ENCODE data around the gene SPEM2. TPM values are rescaled to one million over a fixed set of nuclear protein-coding genes. Genes with fewer than 3 reads are reported as not detected.
A peak's percentile ranks its signal among the peaks of the same experiment; 100 is the strongest.

SPEM2 gene
- total RNA-seq, 2 donors from 2014 or later: 5.3 TPM; not detected in 1

DNA sequence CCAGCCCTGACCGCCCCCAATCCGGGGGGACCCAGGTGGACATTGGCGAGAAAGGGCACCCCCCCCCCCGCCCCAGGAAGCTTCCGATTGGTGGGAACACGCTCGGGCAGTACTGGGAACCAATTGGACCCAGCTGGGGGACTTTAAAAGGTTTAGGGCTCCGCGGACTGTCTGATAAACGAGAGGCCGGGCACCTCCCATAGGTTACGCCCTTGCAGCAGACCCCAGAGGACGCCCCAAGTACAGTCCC is 21.8 kb upstream of the SPEM2 start:
- Histone ChIP-seq H3K27ac (peak overlapping the region; percentile 83 to 86), H3K4me1 (replicated peaks) (no peaks in the 10 kb centered on the region), H3K27me3 (replicated peaks; ENCODE audit: insufficient read depth) (no peaks in the 10 kb centered on the region), H3K4me3 (peak overlapping the region; percentile 70 to 80), H3K9me3 (no peaks in the 10 kb centered on the region), H3K36me3 (no peaks in the 10 kb centered on the region)
- 0% methylated on average over 13 of the region's 13 CpGs for WGBS
- no peak for DNase-seq (ENCODE audit: low spot score)
- intact Hi-C loops (cut with DNase I): loop anchor here (5.0 kb wide), 1 partner anchor 74 kb away; the partner anchor contains the start of gene ZBTB4
- TF ChIP-seq, protein P1, sequence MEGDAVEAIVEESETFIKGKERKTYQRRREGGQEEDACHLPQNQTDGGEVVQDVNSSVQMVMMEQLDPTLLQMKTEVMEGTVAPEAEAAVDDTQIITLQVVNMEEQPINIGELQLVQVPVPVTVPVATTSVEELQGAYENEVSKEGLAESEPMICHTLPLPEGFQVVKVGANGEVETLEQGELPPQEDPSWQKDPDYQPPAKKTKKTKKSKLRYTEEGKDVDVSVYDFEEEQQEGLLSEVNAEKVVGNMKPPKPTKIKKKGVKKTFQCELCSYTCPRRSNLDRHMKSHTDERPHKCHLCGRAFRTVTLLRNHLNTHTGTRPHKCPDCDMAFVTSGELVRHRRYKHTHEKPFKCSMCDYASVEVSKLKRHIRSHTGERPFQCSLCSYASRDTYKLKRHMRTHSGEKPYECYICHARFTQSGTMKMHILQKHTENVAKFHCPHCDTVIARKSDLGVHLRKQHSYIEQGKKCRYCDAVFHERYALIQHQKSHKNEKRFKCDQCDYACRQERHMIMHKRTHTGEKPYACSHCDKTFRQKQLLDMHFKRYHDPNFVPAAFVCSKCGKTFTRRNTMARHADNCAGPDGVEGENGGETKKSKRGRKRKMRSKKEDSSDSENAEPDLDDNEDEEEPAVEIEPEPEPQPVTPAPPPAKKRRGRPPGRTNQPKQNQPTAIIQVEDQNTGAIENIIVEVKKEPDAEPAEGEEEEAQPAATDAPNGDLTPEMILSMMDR (IDR thresholded peaks at IDR 0.05): no peak
- TF ChIP-seq POLR2AphosphoS5 (IDR thresholded peaks at IDR 0.05): no peak
- TF ChIP-seq POLR2A (IDR thresholded peaks at IDR 0.05): no peak

DNA sequence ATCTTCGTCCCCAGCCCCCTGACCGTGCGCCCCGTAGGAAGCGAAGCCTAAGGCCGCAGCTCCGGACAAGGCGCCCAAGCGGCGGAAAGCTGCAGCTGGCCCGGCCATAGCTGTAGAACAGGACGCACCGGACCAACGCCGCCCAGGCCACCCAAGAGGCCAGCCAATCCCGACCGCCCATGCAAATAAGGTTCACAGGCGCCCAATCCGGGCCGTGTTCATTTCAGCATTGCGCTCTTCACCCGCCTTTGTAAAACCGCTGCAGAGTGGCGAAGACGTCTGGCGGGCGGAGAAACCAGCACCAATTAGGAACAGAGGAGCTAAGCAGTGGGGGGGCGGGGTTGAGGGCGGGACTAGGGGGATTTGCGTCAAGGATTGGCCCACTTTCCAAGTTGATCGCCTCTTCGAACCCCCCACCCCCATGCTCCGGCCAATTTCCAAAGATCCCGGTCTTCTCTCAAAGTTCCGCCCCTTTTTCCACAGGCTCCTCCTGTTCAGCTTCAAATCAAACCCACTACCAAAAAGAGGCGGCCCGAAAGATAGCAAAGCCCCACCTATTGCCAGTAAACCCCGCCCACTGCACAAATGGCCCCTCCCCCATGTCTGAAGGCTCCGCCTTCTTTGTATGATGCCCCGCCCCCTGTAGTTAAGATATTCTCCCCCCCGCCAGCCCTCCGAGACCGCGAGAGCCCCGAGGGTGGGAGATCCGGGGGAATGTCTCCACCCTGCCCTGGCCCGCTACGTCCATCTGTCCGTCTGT is 21.3 kb upstream of the SPEM2 start, which contains the start of gene TMEM256:
Gene TMEM256 (minus strand): TSS at position 121 of the 760 bp plus-strand sequence. CDS start 13 bp downstream, at position 108.
- Histone ChIP-seq H3K9me3 (no peaks in the 10 kb centered on the region), H3K4me3 (peak within 1 kb of the TSS; percentile 70 to 80), H3K36me3 (no peaks in the 10 kb centered on the region), H3K27ac (peak within 1 kb of the TSS; percentile 83 to 86), H3K27me3 (replicated peaks; ENCODE audit: insufficient read depth) (no peaks in the 10 kb centered on the region), H3K4me1 (replicated peaks) (no peaks in the 10 kb centered on the region)
- under 1% methylated on average over 49 of the region's 49 CpGs for WGBS
- TF ChIP-seq POLR2AphosphoS5 (IDR thresholded peaks at IDR 0.05) (peak; percentile 98), POLR2A (IDR thresholded peaks at IDR 0.05) (peak; percentile 99)
- TF ChIP-seq, protein P1 (IDR thresholded peaks at IDR 0.05): peak in 2 of 4 experiments; percentile 31 to 45
- intact Hi-C loops (cut with DNase I): loop anchor here (5.0 kb wide), 1 partner anchor 73 kb away; the partner anchor contains the start of gene ZBTB4
- peak; percentile 99 for DNase-seq (ENCODE audit: low spot score)

DNA sequence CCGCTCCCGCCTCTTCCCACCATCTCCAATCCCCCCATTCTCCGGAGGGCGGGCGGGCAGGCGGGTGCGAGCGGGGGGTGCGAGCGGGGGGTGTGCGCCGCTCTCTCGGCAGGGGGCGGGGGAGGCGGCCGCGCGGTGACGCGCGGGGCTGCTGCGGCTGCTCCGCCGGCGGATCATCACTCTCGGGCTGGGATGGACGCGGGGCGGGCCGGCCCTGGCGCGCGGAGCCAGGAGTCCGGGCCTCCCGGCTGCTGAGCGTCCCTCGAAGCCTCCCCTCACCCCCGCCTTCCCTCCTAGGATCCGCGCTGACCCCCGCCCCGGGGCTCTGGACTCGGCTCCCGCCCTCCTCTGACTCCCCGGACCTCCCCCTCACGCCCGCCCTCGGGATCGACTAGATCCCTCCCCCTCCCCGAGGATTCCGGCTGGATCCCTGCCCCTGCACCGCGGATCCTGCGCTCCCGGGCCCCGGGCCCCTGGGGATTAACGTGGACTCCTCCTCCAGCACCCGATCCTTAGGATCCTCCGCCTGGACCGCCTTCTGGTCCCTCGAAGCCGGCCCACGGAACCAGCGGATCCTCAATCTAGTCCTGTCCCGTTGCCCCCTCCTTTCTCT is 20.6 kb upstream of the SPEM2 start:
- H3K9me3 ChIP-seq: no peaks in the 10 kb centered on the region
- intact Hi-C loops (cut with DNase I): loop anchor here (5.0 kb wide), 1 partner anchor 72 kb away; the partner anchor contains the start of gene ZBTB4
- peak overlapping the region; percentile 70 to 80 for H3K4me3 ChIP-seq
- no peaks in the 10 kb centered on the region for H3K4me1 ChIP-seq (replicated peaks)
- TF ChIP-seq POLR2A (IDR thresholded peaks at IDR 0.05) (peak; percentile 76), POLR2AphosphoS5 (IDR thresholded peaks at IDR 0.05) (no peak)
- TF ChIP-seq, protein P1 (IDR thresholded peaks at IDR 0.05): peak in 1 of 4 experiments; percentile 7
- H3K27me3 ChIP-seq (replicated peaks; ENCODE audit: insufficient read depth): no peaks in the 10 kb centered on the region
- no peaks in the 10 kb centered on the region for H3K36me3 ChIP-seq
- WGBS: 3% methylated on average over 53 of the region's 65 CpGs
- H3K27ac ChIP-seq: peak overlapping the region; percentile 83 to 86
- no peak for DNase-seq (ENCODE audit: low spot score)

DNA sequence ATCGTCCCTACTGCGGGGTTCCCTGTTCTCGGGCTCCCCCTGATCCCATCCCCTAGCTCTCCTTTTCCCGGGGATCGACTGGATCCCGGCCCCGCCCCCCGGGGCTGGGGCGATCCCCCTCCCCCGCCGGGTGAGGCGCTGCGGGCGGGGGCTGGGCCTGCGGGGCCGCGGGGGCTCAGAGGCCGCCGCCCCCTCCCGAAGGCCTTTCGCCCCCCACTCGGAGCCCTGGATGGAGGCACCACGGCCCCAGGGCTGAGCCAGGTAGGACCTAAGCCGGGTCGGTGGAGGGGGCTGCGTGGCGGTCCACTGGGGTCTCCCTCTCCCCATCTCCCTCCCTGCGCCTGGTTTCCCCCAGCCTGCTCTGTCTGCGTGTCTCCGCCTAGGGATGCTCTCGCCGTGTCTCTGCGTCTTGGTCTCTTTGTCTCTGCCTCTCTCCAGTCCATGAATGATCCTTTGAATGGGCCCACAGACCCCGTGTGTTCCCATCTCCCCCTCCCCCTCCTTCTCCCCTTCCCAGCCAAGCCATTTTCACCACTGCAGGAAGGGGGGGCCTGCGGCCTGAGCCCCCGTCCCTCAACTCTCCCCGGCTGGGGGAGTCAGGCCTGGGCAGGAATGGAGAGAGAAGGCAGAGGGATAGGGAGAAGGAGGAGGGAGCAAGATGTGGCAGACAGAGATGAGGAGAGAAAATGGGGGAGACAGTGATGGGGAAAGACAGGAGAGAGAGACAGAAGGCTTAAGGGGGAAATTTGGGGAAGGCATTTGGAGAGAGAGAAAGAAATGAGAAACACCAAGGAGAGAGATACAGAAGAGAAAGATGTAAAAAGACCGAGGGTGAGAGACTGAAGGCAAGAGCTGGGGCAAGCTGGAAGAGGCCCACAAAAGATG is 19.8 kb upstream of the SPEM2 start:
- intact Hi-C loops (cut with DNase I): no loop called here
- WGBS: 13% methylated on average over 27 of the region's 38 CpGs
- TF ChIP-seq, protein P1 (IDR thresholded peaks at IDR 0.05): no peak
- no peak for TF ChIP-seq POLR2A (IDR thresholded peaks at IDR 0.05)
- TF ChIP-seq POLR2AphosphoS5 (IDR thresholded peaks at IDR 0.05): no peak

More for the DNA sequence above, 19.8 kb upstream of the SPEM2 start:
- DNase-seq (ENCODE audit: low spot score): no peak
- Histone ChIP-seq H3K4me1 (replicated peaks) (no peaks in the 10 kb centered on the region), H3K36me3 (no peaks in the 10 kb centered on the region), H3K27ac (peak overlapping the region; percentile 83 to 86), H3K9me3 (no peaks in the 10 kb centered on the region), H3K27me3 (replicated peaks; ENCODE audit: insufficient read depth) (no peaks in the 10 kb centered on the region), H3K4me3 (peak overlapping the region; percentile 70 to 80)

Data from prostate gland (tissue), 2 donors.